ENCODE results near the gene MPZL1. TPM values are rescaled to one million over a fixed set of nuclear protein-coding genes. Genes with fewer than 3 reads are reported as not detected.

MPZL1 gene
- total and polyA plus RNA-seq, 2 of the 8 experiments (the other 6 are each of a cell fraction or from before 2014, with no cell fraction given) = 37.8 to 120 TPM

DNA sequence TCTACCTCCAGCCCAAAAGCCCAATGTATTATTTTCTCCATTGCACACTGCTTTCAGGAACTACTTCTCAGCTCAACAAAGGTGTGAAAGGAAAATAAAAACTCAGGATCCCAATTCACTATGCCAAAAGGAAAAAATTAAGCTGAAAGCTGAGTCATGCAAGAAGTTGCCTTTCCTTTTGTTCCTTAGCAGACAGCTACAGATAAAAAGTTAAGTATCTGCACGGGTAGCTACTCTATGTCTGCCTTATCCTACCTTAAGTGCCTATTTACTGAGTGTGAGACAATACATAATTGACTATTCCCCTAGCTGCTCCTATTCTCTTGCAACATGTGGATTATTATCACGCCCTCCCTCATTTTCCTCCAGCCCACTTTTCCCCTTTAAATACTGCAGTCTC is 108.1 kb downstream of the MPZL1 start:
- Histone ChIP-seq H2BK12ac (ENCODE audit: low read depth, low read length) (no peak overlapping the region), H2BK120ac (replicated peaks; ENCODE audit: low read depth, low read length) (no peak overlapping the region), H3K4me1 (replicated peaks in 1 of 4; ENCODE audit: control insufficient read depth in 3 of 4, insufficient read depth in 4 of 4, low read length in 3 of 4) (peaks cover 0 to 9% (median 4%) of the 10 kb centered on the region in 4 experiments; a peak in 4 of 7 replicates), H3K23me2 (ENCODE audit: low read depth, low read length) (no peaks in the 10 kb centered on the region), H2AFZ (ENCODE audit: low read length) (peak overlapping the region; percentile 43), H3K27ac (ENCODE audit: low read depth, low read length) (no peak overlapping the region), H3K4me2 (ENCODE audit: insufficient read depth in 1 of 2, low read depth in 2 of 2, low read length in 2 of 2) (no peak overlapping the region), H2BK15ac (ENCODE audit: low read length) (no peak overlapping the region), H3K4ac (replicated peaks; ENCODE audit: insufficient read length, low read depth, low read length) (no peak overlapping the region), H3K9me3 (ENCODE audit: insufficient read depth in 2 of 2, low read depth in 1 of 2, low read length in 1 of 2) (no peaks in the 10 kb centered on the region), H3K18ac (ENCODE audit: extremely low read depth, low read length) (no peak overlapping the region), H4K20me1 (replicated peaks in 1 of 2; ENCODE audit: control insufficient read depth in 1 of 2, insufficient read depth in 2 of 2, low read length in 2 of 2) (no peaks in the 10 kb centered on the region), H2BK5ac (ENCODE audit: low read depth, low read length) (no peak overlapping the region), H4K8ac (ENCODE audit: extremely low read depth, insufficient read depth, low read length) (no peak overlapping the region), H3K79me2 (ENCODE audit: control insufficient read depth in 1 of 2, insufficient read depth in 2 of 2, low read length in 2 of 2) (no peaks in the 10 kb centered on the region), H3K9ac (replicated peaks in 1 of 4; ENCODE audit: extremely low read depth in 1 of 4, low read depth in 3 of 4, low read length in 3 of 4) (no peak overlapping the region), H3K56ac (replicated peaks; ENCODE audit: insufficient read length, low read depth, low read length) (no peak overlapping the region), H3K27me3 (replicated peaks in 1 of 4; ENCODE audit: control insufficient read depth in 3 of 4, extremely low read depth in 1 of 4, insufficient read depth in 3 of 4, low read length in 3 of 4) (no peaks in the 10 kb centered on the region), H4K91ac (replicated peaks; ENCODE audit: insufficient read length, low read length) (no peak overlapping the region), H3K79me1 (ENCODE audit: low read depth, low read length) (no peaks in the 10 kb centered on the region), H2BK20ac (ENCODE audit: low read length) (no peak overlapping the region), H3K36me3 (ENCODE audit: control insufficient read depth in 2 of 4, insufficient read depth in 4 of 4, low read length in 3 of 4) (no peaks in the 10 kb centered on the region), H2AK5ac (ENCODE audit: low read depth, low read length) (no peak overlapping the region), H3K14ac (ENCODE audit: insufficient read length) (no peak overlapping the region), H3K4me3 (ENCODE audit: extremely low read depth in 1 of 4, insufficient read depth in 2 of 4, low read depth in 3 of 4, low read length in 4 of 4) (no peak overlapping the region), H3K23ac (ENCODE audit: insufficient read length) (no peak overlapping the region), H4K5ac (ENCODE audit: insufficient read length, low read depth, low read length) (no peak overlapping the region)
- ChIA-PET CTCF (ENCODE audit: partially characterized antibody) (interaction anchor here (0.9 to 1.4 kb wide), 3 partner anchors 13 to 255 kb away, joined by 3 read pairs; no protein-coding TSS in a partner anchor), POLR2A (ENCODE audit: partially characterized antibody) (interaction anchor here (1.3 to 1.4 kb wide), 3 partner anchors 10 to 113 kb away, joined by 3 to 5 read pairs (median 3); no protein-coding TSS in a partner anchor)
- no peak for FAIRE-seq
- 80% methylated on average over 2 of the region's 2 CpGs; no CpG with 5 or more reads in 1 of the 2 experiments for WGBS, 2 experiments (ENCODE audit: extremely low coverage in 1 of 2, insufficient coverage in 1 of 2, insufficient read length in 1 of 2, insufficient replicate concordance in 2 of 2, low coverage in 1 of 2, low lambda C conversion rate in 2 of 2, missing lambda C conversion rate in 1 of 2)
- DNase-seq (ENCODE audit: low read depth in 1 of 2, low spot score in 2 of 2) = no peak
- no peak for TF ChIP-seq BCL11A (IDR thresholded peaks at IDR 0.05; ENCODE audit: low read depth in 2 of 2, low read length in 2 of 2)
- TF ChIP-seq KDM1A (IDR thresholded peaks at IDR 0.05; ENCODE audit: borderline replicate concordance, low read length) = no peak
- TF ChIP-seq FOSL1 (IDR thresholded peaks at IDR 0.05; ENCODE audit: insufficient read depth, low read depth, low read length) = no peak
- TF ChIP-seq, protein P1, sequence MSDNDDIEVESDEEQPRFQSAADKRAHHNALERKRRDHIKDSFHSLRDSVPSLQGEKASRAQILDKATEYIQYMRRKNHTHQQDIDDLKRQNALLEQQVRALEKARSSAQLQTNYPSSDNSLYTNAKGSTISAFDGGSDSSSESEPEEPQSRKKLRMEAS (IDR thresholded peaks at IDR 0.05) = no peak
- TF ChIP-seq, protein P2, sequence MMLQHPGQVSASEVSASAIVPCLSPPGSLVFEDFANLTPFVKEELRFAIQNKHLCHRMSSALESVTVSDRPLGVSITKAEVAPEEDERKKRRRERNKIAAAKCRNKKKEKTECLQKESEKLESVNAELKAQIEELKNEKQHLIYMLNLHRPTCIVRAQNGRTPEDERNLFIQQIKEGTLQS (IDR thresholded peaks at IDR 0.05; ENCODE audit: insufficient read depth, low read depth, low read length) = no peak
- TF ChIP-seq POLR2AphosphoS5 (IDR thresholded peaks at IDR 0.05; ENCODE audit: low read depth, low read length) = no peak
- no peak for TF ChIP-seq ZNF274 (IDR thresholded peaks at IDR 0.05; ENCODE audit: borderline replicate concordance, extremely low read depth, low read length)
- no peak for TF ChIP-seq POLR2A (IDR thresholded peaks at IDR 0.05; ENCODE audit: control extremely low read depth in 1 of 2, low read depth in 2 of 2, low read length in 2 of 2)
- no peak for TF ChIP-seq CREB1 (IDR thresholded peaks at IDR 0.05)
- no peak for TF ChIP-seq KDM5A (IDR thresholded peaks at IDR 0.05; ENCODE audit: low read length)
- no peak for TF ChIP-seq MAFK (IDR thresholded peaks at IDR 0.05; ENCODE audit: low read depth, low read length)
- no peak for TF ChIP-seq JUN (IDR thresholded peaks at IDR 0.05; ENCODE audit: low read depth, low read length)
- TF ChIP-seq RFX5 (IDR thresholded peaks at IDR 0.05; ENCODE audit: borderline replicate concordance, low read depth, low read length) = no peak
- no peak for TF ChIP-seq HDAC2 (IDR thresholded peaks at IDR 0.05; ENCODE audit: borderline replicate concordance in 1 of 2, low read depth in 2 of 2, low read length in 2 of 2)
- no peak for TF ChIP-seq CHD1 (IDR thresholded peaks at IDR 0.05; ENCODE audit: low read depth, low read length)
